OCI-LY7 (cell line): Measurements from ENCODE around the gene USP15. TPM values are rescaled to one million over a fixed set of nuclear protein-coding genes. Genes with fewer than 3 reads are reported as not detected.
"Not testable (repeated sequence)": the region's sequence is repeated elsewhere in the genome, so short reads cannot be mapped to it uniquely, and the experiment has no call there.

Source experiments
- BruUV-seq: library from RNA; stranded (reverse); fragments of 400-500 nt; replicated peaks from 2 replicates; lab custom pipeline; 2021; lab: Mats Ljungman, UMichigan
- CTCF ChIA-PET: fragments of 300-600 bp; sonication (Branson Sonifier 250); formaldehyde crosslinking; loops from one replicate; lab custom pipeline; 2022; ENCODE audit warnings: antibody characterized with exemption; ENCODE audit not compliant: unreplicated experiment; lab: Charles Lee
- POLR2A ChIA-PET: fragments of 300-600 bp; sonication (Branson Sonifier 250); formaldehyde crosslinking; loops from one replicate; lab custom pipeline; 2022; ENCODE audit warnings: antibody characterized with exemption; lab: Charles Lee
- DNase-seq: peaks from one replicate; pipeline ENCODE4 v3.0.0-alpha.2; 2015; ENCODE audit warnings: low spot score
- H2AFZ ChIP-seq: fragments of 200-600 bp; sonication (generic), shearing (Covaris generic); 2 replicates; pipeline ENCODE4 v1.6.1; 2014; ENCODE audit warnings: mild to moderate bottlenecking, antibody characterized with exemption, low read length, moderate library complexity
- H3K27ac ChIP-seq: fragments of 200-600 bp; sonication (generic); 2 replicates; pipeline ENCODE4 v1.5.1; 2014; ENCODE audit warnings: mixed run types, low read depth, mild to moderate bottlenecking, moderate library complexity, low read length, inconsistent platforms; ENCODE audit not compliant: poor library complexity, severe bottlenecking
- H3K36me3 ChIP-seq: fragments of 200-600 bp; sonication (generic); 2 replicates; pipeline ENCODE4 v1.6.1; 2014; ENCODE audit warnings: mild to moderate bottlenecking, antibody characterized with exemption, low read length, moderate library complexity, mixed read lengths; ENCODE audit not compliant: insufficient read depth
- H3K4me1 ChIP-seq: fragments of 200-600 bp; sonication (generic); 2 replicates; pipeline ENCODE4 v1.5.1; 2014; ENCODE audit warnings: mild to moderate bottlenecking, low read length; ENCODE audit not compliant: insufficient read depth, poor library complexity, severe bottlenecking
- H3K4me2 ChIP-seq: fragments of 200-600 bp; sonication (generic); 2 replicates; pipeline ENCODE4 v1.6.1; 2014; ENCODE audit warnings: mild to moderate bottlenecking, low read length
- H3K4me3 ChIP-seq: fragments of 200-600 bp; sonication (generic); 2 replicates; pipeline ENCODE4 v1.5.1; 2014; ENCODE audit warnings: mild to moderate bottlenecking, low read depth, low read length; ENCODE audit not compliant: poor library complexity, severe bottlenecking
- H3K79me2 ChIP-seq: fragments of 200-600 bp; sonication (generic); 2 replicates; pipeline ENCODE4 v1.6.1; 2016; ENCODE audit warnings: low read depth, mild to moderate bottlenecking, low read length, moderate library complexity, mixed read lengths; ENCODE audit not compliant: insufficient read depth
- H3K9me2 ChIP-seq: fragments of 200-600 bp; sonication (generic); 2 replicates; pipeline ENCODE4 v1.6.1; 2016; ENCODE audit warnings: mild to moderate bottlenecking, low read length, mixed read lengths; ENCODE audit not compliant: insufficient read depth
- H3K9me3 ChIP-seq: fragments of 200-600 bp; sonication (generic); 2 replicates; pipeline ENCODE4 v1.6.1; 2014; ENCODE audit warnings: mild to moderate bottlenecking, mixed run types, low read length, mixed read lengths
- H4K20me1 ChIP-seq: fragments of 200-600 bp; sonication (generic); 2 replicates; pipeline ENCODE4 v1.6.1; 2014; ENCODE audit warnings: mild to moderate bottlenecking, antibody characterized with exemption, low read length, moderate library complexity, mixed read lengths; ENCODE audit not compliant: insufficient read depth
- CTCF ChIP-seq: fragments of 200-600 bp; sonication (generic); conservative IDR thresholded peaks from 2 replicates; pipeline ENCODE4 v1.5.1; 2014; ENCODE audit warnings: mild to moderate bottlenecking, antibody characterized with exemption, low read length, moderate library complexity, mixed read lengths
- EZH2phosphoT487 ChIP-seq: fragments of 200-600 bp; sonication (generic); IDR thresholded peaks from 2 replicates; pipeline ENCODE4 v1.6.1; 2018; ENCODE audit warnings: low read depth, borderline replicate concordance, mild to moderate bottlenecking, mixed run types, antibody characterized with exemption, low read length, moderate library complexity, mixed read lengths
- intact Hi-C: fragments of 100-400 bp; cut with micrococcal nuclease; formaldehyde crosslinking; loops from one replicate; pipeline ENCODE4 v1.10.0; 2022; ENCODE audit not compliant: unreplicated experiment
- total RNA-seq, 2 experiments: library from RNA; depleted of rRNA in 1 of 2; stranded (reverse); fragments of >200 nt in 1 of 2; shearing (Covaris generic) in 1 of 2; gene quantifications; 2 replicates each; pipeline ENCODE4 v1.2.3, GENCODE V29; 2014 to 2022

The USP15 gene
- total RNA-seq, 2 experiments from 2014 or later = 43.3 to 62.8 TPM

- intact Hi-C loops = no loop called here
- no peak overlapping the region for H3K27ac ChIP-seq
- no peaks in the 10 kb centered on the region for H3K9me2 ChIP-seq
- ChIA-PET POLR2A (no interaction called here), CTCF (no interaction called here)
- no peak for TF ChIP-seq EZH2phosphoT487
- TF ChIP-seq CTCF = no peak
- no peak overlapping the region for H2AFZ ChIP-seq
- H3K4me1 ChIP-seq = no peaks in the 10 kb centered on the region
- BruUV-seq = no TSS peak
- DNase-seq = no peak
- H3K4me2 ChIP-seq = no peak overlapping the region
- H3K79me2 ChIP-seq = no peaks in the 10 kb centered on the region
- no peaks in the 10 kb centered on the region for H4K20me1 ChIP-seq
- no peak overlapping the region for H3K4me3 ChIP-seq
- H3K36me3 ChIP-seq = peaks cover 20% of the 10 kb centered on the region
- H3K9me3 ChIP-seq = no peaks in the 10 kb centered on the region
Observed at GRCh38 chr12:62363506-62363905, 103.3 kb downstream of the USP15 start.

- H3K79me2 ChIP-seq, H3K9me3 ChIP-seq: not testable (repeated sequence)
Observed at GRCh38 chr12:62364697-62365096, 104.5 kb downstream of the USP15 start.

GRCh38 chr12:62365846-62366245 is 105.6 kb downstream of the USP15 start:
- DNase-seq, H3K36me3 ChIP-seq, H4K20me1 ChIP-seq, H3K4me1 ChIP-seq, H3K4me2 ChIP-seq, CTCF ChIA-PET, H3K9me2 ChIP-seq, H3K27ac ChIP-seq, intact Hi-C loops, H3K4me3 ChIP-seq, H2AFZ ChIP-seq, H3K79me2 ChIP-seq, BruUV-seq, H3K9me3 ChIP-seq: not testable (repeated sequence)
- POLR2A ChIA-PET = interaction anchor here (0.6 kb wide), 1 partner anchor 54 kb away, joined by 3 read pairs; no protein-coding TSS in a partner anchor

More at GRCh38 chr12:62364697-62365096, 104.5 kb downstream of the USP15 start:
- H3K36me3 ChIP-seq = peaks cover 11% of the 10 kb centered on the region
- H3K9me2 ChIP-seq, H3K4me2 ChIP-seq, H3K4me1 ChIP-seq, H4K20me1 ChIP-seq, DNase-seq, H2AFZ ChIP-seq, CTCF ChIA-PET, POLR2A ChIA-PET, H3K4me3 ChIP-seq, H3K27ac ChIP-seq, intact Hi-C loops, BruUV-seq: not testable (repeated sequence)

GRCh38 chr12:62368430-62369223 is 108.4 kb downstream of the USP15 start:
- H2AFZ ChIP-seq, H3K36me3 ChIP-seq, H3K9me2 ChIP-seq, H3K27ac ChIP-seq, H3K79me2 ChIP-seq, DNase-seq, BruUV-seq, CTCF ChIA-PET, H3K9me3 ChIP-seq, H3K4me3 ChIP-seq, intact Hi-C loops, H3K4me1 ChIP-seq, H4K20me1 ChIP-seq, H3K4me2 ChIP-seq: not testable (repeated sequence)
- POLR2A ChIA-PET = interaction anchor here (1.1 kb wide), 1 partner anchor 1343 kb away, joined by 3 read pairs; no protein-coding TSS in a partner anchor
